ENCODE results near the gene RPP25.
A peak's percentile ranks its signal among the peaks of the same experiment; 100 is the strongest.

RPP25 gene

GRCh38 chr15:74994236-74994635 is 37.7 kb upstream of the RPP25 start:
- TF ChIP-seq ZFP3 (CRISPR knock-in tag; IDR thresholded peaks at IDR 0.05): no peak
- TF ChIP-seq ARNTL (CRISPR knock-in tag; IDR thresholded peaks at IDR 0.05; ENCODE audit: borderline replicate concordance, low read depth): no peak
- TF ChIP-seq, protein P1, sequence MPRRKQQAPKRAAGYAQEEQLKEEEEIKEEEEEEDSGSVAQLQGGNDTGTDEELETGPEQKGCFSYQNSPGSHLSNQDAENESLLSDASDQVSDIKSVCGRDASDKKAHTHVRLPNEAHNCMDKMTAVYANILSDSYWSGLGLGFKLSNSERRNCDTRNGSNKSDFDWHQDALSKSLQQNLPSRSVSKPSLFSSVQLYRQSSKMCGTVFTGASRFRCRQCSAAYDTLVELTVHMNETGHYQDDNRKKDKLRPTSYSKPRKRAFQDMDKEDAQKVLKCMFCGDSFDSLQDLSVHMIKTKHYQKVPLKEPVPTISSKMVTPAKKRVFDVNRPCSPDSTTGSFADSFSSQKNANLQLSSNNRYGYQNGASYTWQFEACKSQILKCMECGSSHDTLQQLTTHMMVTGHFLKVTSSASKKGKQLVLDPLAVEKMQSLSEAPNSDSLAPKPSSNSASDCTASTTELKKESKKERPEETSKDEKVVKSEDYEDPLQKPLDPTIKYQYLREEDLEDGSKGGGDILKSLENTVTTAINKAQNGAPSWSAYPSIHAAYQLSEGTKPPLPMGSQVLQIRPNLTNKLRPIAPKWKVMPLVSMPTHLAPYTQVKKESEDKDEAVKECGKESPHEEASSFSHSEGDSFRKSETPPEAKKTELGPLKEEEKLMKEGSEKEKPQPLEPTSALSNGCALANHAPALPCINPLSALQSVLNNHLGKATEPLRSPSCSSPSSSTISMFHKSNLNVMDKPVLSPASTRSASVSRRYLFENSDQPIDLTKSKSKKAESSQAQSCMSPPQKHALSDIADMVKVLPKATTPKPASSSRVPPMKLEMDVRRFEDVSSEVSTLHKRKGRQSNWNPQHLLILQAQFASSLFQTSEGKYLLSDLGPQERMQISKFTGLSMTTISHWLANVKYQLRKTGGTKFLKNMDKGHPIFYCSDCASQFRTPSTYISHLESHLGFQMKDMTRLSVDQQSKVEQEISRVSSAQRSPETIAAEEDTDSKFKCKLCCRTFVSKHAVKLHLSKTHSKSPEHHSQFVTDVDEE (CRISPR knock-in tag; IDR thresholded peaks at IDR 0.05): no peak
- no peak for TF ChIP-seq BACH2 (CRISPR knock-in tag; IDR thresholded peaks at IDR 0.05; ENCODE audit: borderline replicate concordance)
- no peak for TF ChIP-seq ESRRG (CRISPR knock-in tag; IDR thresholded peaks at IDR 0.05)
- ATAC-seq: no peak

- TF ChIP-seq ZC3H10 (CRISPR knock-in tag; IDR thresholded peaks at IDR 0.05) (no peak), ARNTL (CRISPR knock-in tag; IDR thresholded peaks at IDR 0.05; ENCODE audit: borderline replicate concordance, low read depth) (no peak), ZFP30 (CRISPR knock-in tag; IDR thresholded peaks at IDR 0.05) (no peak), OSR1 (CRISPR knock-in tag; IDR thresholded peaks at IDR 0.05) (no peak)
- ATAC-seq: no peak
These were observed 36.0 kb upstream of the RPP25 start for GRCh38 chr15:74992619-74993018.

DNA sequence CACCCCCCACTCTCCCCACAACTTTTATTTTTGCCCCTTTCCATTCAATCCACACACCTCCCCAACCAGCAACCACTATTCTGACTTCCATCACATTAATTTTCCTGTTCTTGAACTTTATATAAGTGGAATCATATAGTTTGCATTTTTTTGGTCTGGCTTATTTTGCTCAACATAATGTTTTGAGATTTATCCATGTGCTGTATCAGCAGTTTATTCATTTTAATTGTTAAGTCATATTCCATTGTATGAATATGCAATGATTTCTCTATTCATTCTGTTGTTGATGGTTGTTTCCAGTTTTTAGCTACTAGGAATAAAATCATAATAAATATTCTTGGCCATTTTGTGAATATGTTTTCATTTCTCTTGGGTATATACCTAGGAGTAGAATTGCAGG is 33.0 kb upstream of the RPP25 start:
- no peak for ATAC-seq
- no peak for TF ChIP-seq ZNF70 (CRISPR knock-in tag; IDR thresholded peaks at IDR 0.05)
- TF ChIP-seq BACH2 (CRISPR knock-in tag; IDR thresholded peaks at IDR 0.05; ENCODE audit: borderline replicate concordance): no peak
- TF ChIP-seq OSR1 (CRISPR knock-in tag; IDR thresholded peaks at IDR 0.05): no peak
- no peak for TF ChIP-seq SNAI2 (CRISPR knock-in tag; IDR thresholded peaks at IDR 0.05)
- no peak for TF ChIP-seq POU6F1 (CRISPR knock-in tag; IDR thresholded peaks at IDR 0.05; ENCODE audit: borderline replicate concordance, low read depth)
- TF ChIP-seq RARB (CRISPR knock-in tag; IDR thresholded peaks at IDR 0.05): no peak
- TF ChIP-seq ZFP3 (CRISPR knock-in tag; IDR thresholded peaks at IDR 0.05): no peak
- TF ChIP-seq ARNTL (CRISPR knock-in tag; IDR thresholded peaks at IDR 0.05; ENCODE audit: borderline replicate concordance, low read depth): no peak
- TF ChIP-seq CSDC2 (CRISPR knock-in tag; IDR thresholded peaks at IDR 0.05): no peak
- no peak for TF ChIP-seq ESRRG (CRISPR knock-in tag; IDR thresholded peaks at IDR 0.05)

DNA sequence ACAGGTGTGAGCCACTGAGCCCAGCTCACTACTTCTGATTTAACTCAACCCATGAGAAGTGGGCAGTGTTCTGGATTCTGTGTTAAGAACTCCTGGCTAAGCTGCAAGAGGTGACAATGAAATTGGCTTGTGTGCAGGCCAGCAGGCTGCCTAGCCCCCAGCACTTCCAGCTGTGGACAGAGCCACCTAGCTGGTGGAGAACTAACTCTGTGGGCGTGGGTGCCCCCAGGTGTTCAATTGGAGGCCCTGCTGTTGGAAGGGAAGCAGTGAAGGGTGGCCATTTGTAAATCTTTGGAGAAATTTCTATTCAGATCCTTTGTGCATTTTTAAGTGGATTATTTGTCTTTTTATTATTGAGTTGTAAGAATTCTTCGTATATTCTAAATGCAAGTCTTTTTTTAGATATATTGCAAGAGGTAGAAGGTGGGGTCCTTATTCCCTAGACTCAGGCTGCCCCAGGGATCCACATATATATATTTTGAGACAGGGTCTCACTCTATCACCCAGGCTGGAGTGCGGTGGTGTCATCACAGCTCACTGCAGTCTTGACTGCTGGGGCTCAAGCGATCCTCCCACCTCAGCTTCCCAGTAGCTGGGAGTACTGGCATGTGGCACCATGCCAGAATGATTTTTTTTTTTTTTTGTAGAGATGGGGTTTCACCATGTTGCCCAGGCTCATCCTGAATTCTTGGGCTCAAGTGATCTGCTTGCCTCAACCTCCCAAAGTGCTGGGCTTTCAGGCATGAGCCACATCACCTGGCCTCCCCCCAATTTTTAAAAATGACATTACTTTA is 31.6 kb upstream of the RPP25 start:
- TF ChIP-seq BACH2 (CRISPR knock-in tag; IDR thresholded peaks at IDR 0.05; ENCODE audit: borderline replicate concordance) (no peak), TOX (CRISPR knock-in tag; IDR thresholded peaks at IDR 0.05; ENCODE audit: borderline replicate concordance) (no peak), CREB5 (CRISPR knock-in tag; IDR thresholded peaks at IDR 0.05; ENCODE audit: low read depth) (no peak), TCF4 (CRISPR knock-in tag; IDR thresholded peaks at IDR 0.05; ENCODE audit: borderline replicate concordance) (no peak), ZFP30 (CRISPR knock-in tag; IDR thresholded peaks at IDR 0.05) (no peak), OSR1 (CRISPR knock-in tag; IDR thresholded peaks at IDR 0.05) (no peak), GLIS3 (CRISPR knock-in tag; IDR thresholded peaks at IDR 0.05) (no peak), SNAI2 (CRISPR knock-in tag; IDR thresholded peaks at IDR 0.05) (no peak), ZFP3 (CRISPR knock-in tag; IDR thresholded peaks at IDR 0.05) (no peak), PPARA (CRISPR knock-in tag; IDR thresholded peaks at IDR 0.05; ENCODE audit: borderline replicate concordance) (no peak), ZNF70 (CRISPR knock-in tag; IDR thresholded peaks at IDR 0.05) (no peak), ESRRG (CRISPR knock-in tag; IDR thresholded peaks at IDR 0.05) (no peak), RARB (CRISPR knock-in tag; IDR thresholded peaks at IDR 0.05) (no peak), ZNF565 (CRISPR knock-in tag; conservative IDR thresholded peaks at IDR 0.05; ENCODE audit: low read depth) (no peak), ARNTL (CRISPR knock-in tag; IDR thresholded peaks at IDR 0.05; ENCODE audit: borderline replicate concordance, low read depth) (no peak), ISL1 (CRISPR knock-in tag; IDR thresholded peaks at IDR 0.05) (no peak)
- TF ChIP-seq, protein P2, sequence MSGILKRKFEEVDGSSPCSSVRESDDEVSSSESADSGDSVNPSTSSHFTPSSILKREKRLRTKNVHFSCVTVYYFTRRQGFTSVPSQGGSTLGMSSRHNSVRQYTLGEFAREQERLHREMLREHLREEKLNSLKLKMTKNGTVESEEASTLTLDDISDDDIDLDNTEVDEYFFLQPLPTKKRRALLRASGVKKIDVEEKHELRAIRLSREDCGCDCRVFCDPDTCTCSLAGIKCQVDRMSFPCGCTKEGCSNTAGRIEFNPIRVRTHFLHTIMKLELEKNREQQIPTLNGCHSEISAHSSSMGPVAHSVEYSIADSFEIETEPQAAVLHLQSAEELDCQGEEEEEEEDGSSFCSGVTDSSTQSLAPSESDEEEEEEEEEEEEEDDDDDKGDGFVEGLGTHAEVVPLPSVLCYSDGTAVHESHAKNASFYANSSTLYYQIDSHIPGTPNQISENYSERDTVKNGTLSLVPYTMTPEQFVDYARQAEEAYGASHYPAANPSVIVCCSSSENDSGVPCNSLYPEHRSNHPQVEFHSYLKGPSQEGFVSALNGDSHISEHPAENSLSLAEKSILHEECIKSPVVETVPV (CRISPR knock-in tag; IDR thresholded peaks at IDR 0.05): no peak
- TF ChIP-seq, protein P3, sequence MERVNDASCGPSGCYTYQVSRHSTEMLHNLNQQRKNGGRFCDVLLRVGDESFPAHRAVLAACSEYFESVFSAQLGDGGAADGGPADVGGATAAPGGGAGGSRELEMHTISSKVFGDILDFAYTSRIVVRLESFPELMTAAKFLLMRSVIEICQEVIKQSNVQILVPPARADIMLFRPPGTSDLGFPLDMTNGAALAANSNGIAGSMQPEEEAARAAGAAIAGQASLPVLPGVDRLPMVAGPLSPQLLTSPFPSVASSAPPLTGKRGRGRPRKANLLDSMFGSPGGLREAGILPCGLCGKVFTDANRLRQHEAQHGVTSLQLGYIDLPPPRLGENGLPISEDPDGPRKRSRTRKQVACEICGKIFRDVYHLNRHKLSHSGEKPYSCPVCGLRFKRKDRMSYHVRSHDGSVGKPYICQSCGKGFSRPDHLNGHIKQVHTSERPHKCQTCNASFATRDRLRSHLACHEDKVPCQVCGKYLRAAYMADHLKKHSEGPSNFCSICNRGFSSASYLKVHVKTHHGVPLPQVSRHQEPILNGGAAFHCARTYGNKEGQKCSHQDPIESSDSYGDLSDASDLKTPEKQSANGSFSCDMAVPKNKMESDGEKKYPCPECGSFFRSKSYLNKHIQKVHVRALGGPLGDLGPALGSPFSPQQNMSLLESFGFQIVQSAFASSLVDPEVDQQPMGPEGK (CRISPR knock-in tag; IDR thresholded peaks at IDR 0.05; ENCODE audit: borderline replicate concordance): no peak
- TF ChIP-seq, protein P1 (CRISPR knock-in tag; IDR thresholded peaks at IDR 0.05): no peak
- peak; percentile 91 for ATAC-seq

Data from SK-N-SH treated with all-trans-retinoic acid at 6 μM for 48 hours (cell line).